Smooth muscle cell (in vitro differentiated cells): ENCODE data around the gene MTIF3. TPM values are rescaled to one million over a fixed set of nuclear protein-coding genes. Genes with fewer than 3 reads are reported as not detected.

Source experiments
- DNase-seq: peaks from one replicate; lab custom pipeline; 2025; ENCODE audit not compliant: unreplicated experiment; lab: John Stamatoyannopoulos, UW
- H2AFZ ChIP-seq: fragments of 200-600 bp; sonication (generic); 2 replicates; pipeline ENCODE4 v1.6.0; 2016; ENCODE audit warnings: antibody characterized with exemption, low read depth, mild to moderate bottlenecking
- H3F3A ChIP-seq: fragments of 200-600 bp; sonication (generic); 2 replicates; pipeline ENCODE4 v1.6.0; 2017; ENCODE audit warnings: antibody characterized with exemption, low read depth
- H3K27ac ChIP-seq: fragments of 200-600 bp; sonication (generic); 2 replicates; pipeline ENCODE4 v1.5.1; 2016; ENCODE audit warnings: low read depth, mild to moderate bottlenecking
- H3K27me3 ChIP-seq: fragments of 200-600 bp; sonication (generic); 2 replicates; pipeline ENCODE4 v1.6.1; 2016; ENCODE audit warnings: low read depth, mild to moderate bottlenecking
- H3K36me3 ChIP-seq: fragments of 200-600 bp; sonication (generic); 2 replicates; pipeline ENCODE4 v1.5.1; 2016; ENCODE audit warnings: low read depth
- H3K4me1 ChIP-seq: fragments of 200-600 bp; sonication (generic); 2 replicates; pipeline ENCODE4 v1.5.1; 2016; ENCODE audit warnings: low read depth
- H3K4me2 ChIP-seq: fragments of 200-600 bp; sonication (generic); 2 replicates; pipeline ENCODE4 v1.6.0; 2016; ENCODE audit warnings: mild to moderate bottlenecking
- H3K4me3 ChIP-seq: fragments of 200-600 bp; sonication (generic); 2 replicates; pipeline ENCODE4 v1.5.1; 2016; ENCODE audit warnings: mild to moderate bottlenecking
- H3K79me2 ChIP-seq: fragments of 200-600 bp; sonication (generic); 2 replicates; pipeline ENCODE4 v1.6.0; 2016; ENCODE audit warnings: low read depth, mild to moderate bottlenecking
- H3K9ac ChIP-seq: fragments of 200-600 bp; sonication (generic); 2 replicates; pipeline ENCODE4 v1.6.0; 2016; ENCODE audit warnings: low read depth
- H3K9me3 ChIP-seq: fragments of 200-600 bp; sonication (generic); replicated peaks from 2 replicates; pipeline ENCODE4 v1.5.1; 2016; ENCODE audit warnings: low read depth
- H4K20me1 ChIP-seq: fragments of 200-600 bp; sonication (generic); 2 replicates; pipeline ENCODE4 v1.6.0; 2016; ENCODE audit warnings: low read depth
- WGBS: methylation state at CpG from one replicate; pipeline ENCODE4 v1.1.7; 2016; ENCODE audit warnings: low lambda C conversion rate; 5-methylcytosine and 5-hydroxymethylcytosine counted together
- polyA plus RNA-seq: library from polyadenylated mRNA; unstranded; fragments of >200 nt; fragmentation: Nextera tagmentation; extraction: Ambion mirVana; gene quantifications from 2 replicates; pipeline ENCODE4 v1.2.1, GENCODE V29; 2016
- total RNA-seq: library from RNA; depleted of rRNA; stranded (reverse); fragments of >200 nt; gene quantifications from 2 replicates; pipeline ENCODE4 v1.2.3, GENCODE V29; 2014
- TF ChIP-seq, protein P1 (sequence below): fragments of 200-600 bp; sonication (generic); IDR thresholded peaks from 2 replicates; pipeline ENCODE4 v1.5.1; 2017; ENCODE audit warnings: borderline replicate concordance, mild to moderate bottlenecking, antibody characterized with exemption; ENCODE audit not compliant: insufficient read depth, poor library complexity, severe bottlenecking

MTIF3 gene
- total and polyA plus RNA-seq, 2 experiments from 2014 or later = 57.0 to 60.5 TPM

DNA sequence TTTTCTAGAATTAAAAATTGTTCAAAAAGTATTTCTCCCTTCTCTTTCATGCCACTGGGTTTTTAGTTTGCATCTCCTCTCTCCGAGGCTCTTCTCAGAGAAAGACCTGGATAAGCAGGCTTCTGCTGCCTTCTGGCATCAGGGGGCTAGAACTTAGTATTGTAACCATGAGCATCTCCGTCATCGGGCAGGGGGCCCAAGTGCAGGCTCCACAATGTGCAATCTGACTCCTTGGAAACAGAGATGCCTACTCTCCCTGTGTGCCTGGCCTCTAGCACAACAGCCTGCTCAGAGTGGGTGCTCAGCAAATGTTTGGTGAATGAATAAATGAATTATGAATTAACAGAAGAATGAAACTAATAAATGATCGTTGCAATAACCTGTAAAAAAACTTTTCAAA lies 45.6 kb upstream of the MTIF3 start:
- Histone ChIP-seq H3K27ac (no peak overlapping the region), H3K79me2 (no peaks in the 10 kb centered on the region), H3K36me3 (no peaks in the 10 kb centered on the region), H3K4me3 (no peak overlapping the region), H3K27me3 (no peaks in the 10 kb centered on the region), H3K9ac (no peak overlapping the region), H3K4me2 (no peak overlapping the region), H2AFZ (no peak overlapping the region), H3F3A (no peaks in the 10 kb centered on the region), H4K20me1 (no peaks in the 10 kb centered on the region), H3K9me3 (no peaks in the 10 kb centered on the region), H3K4me1 (peaks cover 5% of the 10 kb centered on the region)
- 96% methylated on average over 4 of the region's 4 CpGs for whole genome bisulfite sequencing
- TF ChIP-seq, protein P1, sequence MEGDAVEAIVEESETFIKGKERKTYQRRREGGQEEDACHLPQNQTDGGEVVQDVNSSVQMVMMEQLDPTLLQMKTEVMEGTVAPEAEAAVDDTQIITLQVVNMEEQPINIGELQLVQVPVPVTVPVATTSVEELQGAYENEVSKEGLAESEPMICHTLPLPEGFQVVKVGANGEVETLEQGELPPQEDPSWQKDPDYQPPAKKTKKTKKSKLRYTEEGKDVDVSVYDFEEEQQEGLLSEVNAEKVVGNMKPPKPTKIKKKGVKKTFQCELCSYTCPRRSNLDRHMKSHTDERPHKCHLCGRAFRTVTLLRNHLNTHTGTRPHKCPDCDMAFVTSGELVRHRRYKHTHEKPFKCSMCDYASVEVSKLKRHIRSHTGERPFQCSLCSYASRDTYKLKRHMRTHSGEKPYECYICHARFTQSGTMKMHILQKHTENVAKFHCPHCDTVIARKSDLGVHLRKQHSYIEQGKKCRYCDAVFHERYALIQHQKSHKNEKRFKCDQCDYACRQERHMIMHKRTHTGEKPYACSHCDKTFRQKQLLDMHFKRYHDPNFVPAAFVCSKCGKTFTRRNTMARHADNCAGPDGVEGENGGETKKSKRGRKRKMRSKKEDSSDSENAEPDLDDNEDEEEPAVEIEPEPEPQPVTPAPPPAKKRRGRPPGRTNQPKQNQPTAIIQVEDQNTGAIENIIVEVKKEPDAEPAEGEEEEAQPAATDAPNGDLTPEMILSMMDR = no peak
- no peak for DNase-seq

DNA sequence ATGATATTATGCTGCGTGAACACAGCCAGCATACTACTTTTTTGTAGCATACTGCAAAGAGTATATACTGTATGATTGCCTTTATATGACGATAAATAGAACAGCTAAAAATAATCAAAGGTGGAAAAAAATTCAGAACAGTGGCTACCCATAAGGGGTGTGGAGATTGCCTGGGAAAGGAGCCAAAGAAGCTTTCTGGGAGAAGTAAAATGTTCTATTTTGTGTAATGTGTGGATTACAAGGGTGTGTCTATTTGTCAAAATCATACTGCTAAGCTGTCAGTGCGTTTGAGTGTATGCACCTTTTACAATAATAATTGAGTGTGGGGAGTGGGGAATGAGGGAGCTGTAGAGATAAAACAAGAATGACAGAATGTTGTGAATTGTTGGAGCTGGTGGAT lies 45.2 kb upstream of the MTIF3 start:
- H3K9me3 ChIP-seq = no peaks in the 10 kb centered on the region
- H2AFZ ChIP-seq = no peak overlapping the region
- TF ChIP-seq, protein P1 = no peak
- no peak overlapping the region for H3K9ac ChIP-seq
- H3K4me2 ChIP-seq = no peak overlapping the region
- no peak overlapping the region for H3K27ac ChIP-seq
- H4K20me1 ChIP-seq = no peaks in the 10 kb centered on the region
- no peaks in the 10 kb centered on the region for H3F3A ChIP-seq
- peaks cover 5% of the 10 kb centered on the region for H3K4me1 ChIP-seq
- H3K79me2 ChIP-seq = no peaks in the 10 kb centered on the region
- no peak for DNase-seq
- no peaks in the 10 kb centered on the region for H3K36me3 ChIP-seq
- H3K4me3 ChIP-seq = no peak overlapping the region
- H3K27me3 ChIP-seq = no peaks in the 10 kb centered on the region
- 83% methylated on average over 3 of the region's 3 CpGs for WGBS

DNA sequence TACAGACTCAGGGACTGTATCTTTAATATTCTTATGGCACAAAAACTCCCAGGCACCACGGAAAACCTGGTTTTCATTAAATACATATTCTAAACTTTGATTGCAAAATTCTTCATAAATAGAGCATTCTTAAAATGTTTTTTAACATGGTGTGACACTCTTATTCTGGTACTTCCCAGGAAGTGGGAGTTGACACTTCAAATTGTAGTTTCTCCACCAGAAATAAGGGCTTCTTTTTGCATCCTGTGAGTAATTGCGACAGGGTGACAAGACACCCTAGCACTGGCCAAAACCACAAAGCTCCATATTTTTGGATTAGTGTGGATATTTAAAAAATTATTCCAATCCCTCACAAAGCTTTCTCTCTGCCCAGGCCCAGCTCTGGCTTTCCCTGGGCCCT lies 43.6 kb upstream of the MTIF3 start:
- no peak overlapping the region for H3K4me3 ChIP-seq
- DNase-seq = no peak
- TF ChIP-seq, protein P1 = no peak
- no peaks in the 10 kb centered on the region for H3K79me2 ChIP-seq
- no peaks in the 10 kb centered on the region for H3K9me3 ChIP-seq
- no peaks in the 10 kb centered on the region for H3K27me3 ChIP-seq
- H3K27ac ChIP-seq = no peak overlapping the region
- no peaks in the 10 kb centered on the region for H4K20me1 ChIP-seq
- no peak overlapping the region for H2AFZ ChIP-seq
- WGBS = 78% methylated on average over 2 of the region's 2 CpGs
- H3K4me2 ChIP-seq = no peak overlapping the region
- H3K9ac ChIP-seq = no peak overlapping the region
- H3K4me1 ChIP-seq = peaks cover 5% of the 10 kb centered on the region
- H3K36me3 ChIP-seq = no peaks in the 10 kb centered on the region
- no peaks in the 10 kb centered on the region for H3F3A ChIP-seq

DNA sequence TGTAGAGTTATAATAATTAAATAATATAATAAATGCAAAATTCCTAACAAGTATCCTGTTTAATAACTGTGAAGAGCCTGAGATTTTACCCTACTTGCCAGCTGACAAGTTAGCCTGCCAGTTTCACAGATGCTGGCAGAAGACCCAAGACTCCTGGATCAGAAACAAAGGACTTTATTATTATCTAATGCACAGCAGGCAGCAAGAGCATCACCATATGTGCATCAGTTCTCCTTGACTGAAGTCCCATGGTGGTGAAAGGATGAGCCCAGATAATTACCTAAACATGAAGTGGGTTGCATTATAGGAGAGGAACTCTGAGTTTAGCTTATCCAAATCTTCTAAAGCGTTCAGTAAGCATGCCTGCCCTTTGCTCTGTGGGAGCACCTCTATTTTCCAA lies 39.1 kb upstream of the MTIF3 start:
- no peak overlapping the region for H3K27ac ChIP-seq
- H2AFZ ChIP-seq = no peak overlapping the region
- TF ChIP-seq, protein P1 = no peak
- H3K9me3 ChIP-seq = no peaks in the 10 kb centered on the region
- H3K4me2 ChIP-seq = no peak overlapping the region
- H3F3A ChIP-seq = no peaks in the 10 kb centered on the region
- no peaks in the 10 kb centered on the region for H3K27me3 ChIP-seq
- 91% methylated on average over 1 of the region's 1 CpG for WGBS
- H3K36me3 ChIP-seq = no peaks in the 10 kb centered on the region
- H3K79me2 ChIP-seq = no peaks in the 10 kb centered on the region
- no peak for DNase-seq
- H3K4me3 ChIP-seq = no peak overlapping the region
- H3K4me1 ChIP-seq = no peaks in the 10 kb centered on the region
- no peaks in the 10 kb centered on the region for H4K20me1 ChIP-seq
- H3K9ac ChIP-seq = no peak overlapping the region
